NCI-H2227 treated with DMSO at 0.1 percent for 48 hours (cell line): Measurements from ENCODE around the gene POP4.

Source experiments
- DNase-seq: peaks from one replicate; lab custom pipeline; 2025; lab: John Stamatoyannopoulos, UW

Gene POP4

GRCh38 chr19:29576761-29577648 is 29.1 kb upstream of the POP4 start:
- DNase-seq: no peak

GRCh38 chr19:29577649-29577963 is 28.5 kb upstream of the POP4 start:
- DNase-seq: no peak

- no peak for DNase-seq
Observed at GRCh38 chr19:29578349-29578748, 27.7 kb upstream of the POP4 start.

- DNase-seq: no peak
Observed at GRCh38 chr19:29579308-29579910, 26.7 kb upstream of the POP4 start.

GRCh38 chr19:29581398-29581797 is 24.7 kb upstream of the POP4 start:
- no peak for DNase-seq

GRCh38 chr19:29583196-29583999 is 22.7 kb upstream of the POP4 start:
- no peak for DNase-seq

- DNase-seq: no peak
Observed at GRCh38 chr19:29586401-29586800, 19.7 kb upstream of the POP4 start.

- DNase-seq: no peak
Observed at GRCh38 chr19:29587059-29587458, 19.0 kb upstream of the POP4 start.

GRCh38 chr19:29587518-29587986 is 18.5 kb upstream of the POP4 start:
- no peak for DNase-seq

- DNase-seq: no peak
Observed at GRCh38 chr19:29588095-29588494, 18.0 kb upstream of the POP4 start.

GRCh38 chr19:29590278-29590677 is 15.8 kb upstream of the POP4 start:
- DNase-seq: no peak

GRCh38 chr19:29591670-29592069 is 14.4 kb upstream of the POP4 start:
- no peak for DNase-seq

GRCh38 chr19:29593869-29594268 is 12.2 kb upstream of the POP4 start:
- DNase-seq: no peak

- DNase-seq: no peak
Observed at GRCh38 chr19:29596080-29596727, 9.9 kb upstream of the POP4 start.

GRCh38 chr19:29596885-29597525 is 9.1 kb upstream of the POP4 start:
- peak; percentile 97 for DNase-seq

GRCh38 chr19:29598036-29598435 is 8.0 kb upstream of the POP4 start:
- DNase-seq: no peak

GRCh38 chr19:29598496-29598895 is 7.6 kb upstream of the POP4 start:
- DNase-seq: no peak

- DNase-seq: no peak
Observed at GRCh38 chr19:29603308-29603707, 2.8 kb upstream of the POP4 start.

- no peak for DNase-seq
Observed at GRCh38 chr19:29606420-29606747, 301 bp downstream of the POP4 start.

- DNase-seq: no peak
Observed at GRCh38 chr19:29609636-29610035, 3.6 kb downstream of the POP4 start.

- no peak for DNase-seq
Observed at GRCh38 chr19:29610213-29610573, 4.1 kb downstream of the POP4 start.
